ENCODE measurements around the gene MAML2. TPM values are rescaled to one million over a fixed set of nuclear protein-coding genes. Genes with fewer than 3 reads are reported as not detected.

MAML2 gene
- total and polyA plus RNA-seq, 2 of the 13 experiments (the other 11 are each of a cell fraction or from before 2014, with no cell fraction given) = 2.3 to 25.9 TPM

DNA sequence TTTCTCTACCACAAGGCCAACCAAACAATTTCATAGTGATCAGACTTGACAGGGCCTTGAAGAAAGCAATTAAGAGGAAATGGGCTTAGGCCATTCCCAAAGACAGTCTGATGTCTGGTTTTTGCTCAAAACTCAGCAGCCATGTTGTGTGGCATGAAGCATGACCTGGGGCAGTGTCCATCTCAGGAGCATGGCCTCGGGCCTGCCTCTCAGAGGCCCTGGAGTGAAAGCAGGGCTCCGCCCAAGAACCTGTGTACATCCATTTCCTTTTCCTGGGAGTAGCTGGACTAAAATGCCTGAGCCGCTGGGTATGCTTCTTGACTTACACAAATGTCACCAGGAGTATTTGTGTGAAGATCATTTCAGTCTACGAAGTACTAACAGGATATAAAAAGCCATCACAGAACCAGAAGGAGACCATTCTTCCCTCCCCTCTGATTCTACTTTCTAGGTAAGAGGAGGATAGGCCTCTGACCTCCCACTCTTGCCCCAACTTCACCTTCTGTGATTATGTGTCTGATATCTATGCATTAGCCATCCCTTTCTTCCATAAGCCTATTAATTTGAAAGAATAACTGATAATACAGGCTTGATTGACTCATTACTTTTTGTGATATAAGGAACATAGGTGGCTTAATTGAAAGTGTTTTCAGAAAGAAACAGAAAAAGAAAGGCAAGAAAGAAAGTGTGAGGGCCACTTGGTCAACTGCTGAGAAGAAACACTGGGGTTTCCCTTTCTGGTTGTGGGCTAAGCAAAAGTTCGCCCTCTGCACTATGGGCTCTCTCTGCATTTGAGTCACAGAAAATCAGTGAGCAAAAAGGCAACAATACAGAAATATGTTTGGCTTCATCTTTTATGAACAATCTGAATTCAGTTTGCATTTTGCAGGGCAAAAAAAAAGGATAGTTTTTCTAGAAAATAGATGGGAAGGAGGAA is 230.5 kb downstream of the MAML2 start (continued):
- no peak for TF ChIP-seq NFAT5 (CRISPR knock-in tag; IDR thresholded peaks at IDR 0.05)
- TF ChIP-seq NFATC3 (CRISPR knock-in tag; IDR thresholded peaks at IDR 0.05) = no peak

DNA sequence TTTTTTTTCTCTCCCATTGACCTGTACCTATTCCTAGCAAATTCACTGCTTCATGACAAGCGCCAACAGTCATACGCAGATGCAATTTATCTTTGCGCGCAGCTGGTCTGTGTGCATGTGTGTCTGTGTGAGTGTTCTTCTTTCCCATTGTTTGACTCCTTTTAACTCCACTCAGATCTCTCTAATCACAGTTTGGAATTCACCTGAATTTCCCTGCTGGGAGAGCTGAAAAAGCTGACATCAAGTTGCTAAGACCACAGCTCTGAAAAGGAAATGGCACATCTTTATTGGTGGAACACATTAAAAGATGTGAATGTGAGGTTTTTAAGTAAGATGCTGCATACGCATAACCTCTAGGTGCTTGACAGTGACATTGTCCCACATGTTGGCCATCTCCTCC is 231.7 kb downstream of the MAML2 start:
- in situ Hi-C loops (cut with HindIII; ENCODE audit: extremely low pct_ligation_motif_present, low pct_unique_long_range_greater_than_20kb) = no loop called here
- ATAC-seq (no peak), DNase-seq (ENCODE audit: low spot score) (no peak), FAIRE-seq (no peak)
- ChIA-PET POLR2A (no interaction called here), CTCF (ENCODE audit: low intra/inter-chr PET ratio, low total read pairs) (no interaction called here)
- no peaks in the 10 kb centered on the region for H4K20me1 ChIP-seq (ENCODE audit: insufficient read depth, low read length)
- no peak overlapping the region for H3K9ac ChIP-seq (ENCODE audit: insufficient read depth, low read depth, low read length)
- TF ChIP-seq KDM1A (CRISPR knock-in tag; IDR thresholded peaks at IDR 0.05) (no peak), NFRKB (IDR thresholded peaks at IDR 0.05) (no peak), MEF2D (CRISPR knock-in tag; IDR thresholded peaks at IDR 0.05) (no peak)
- H3K36me3 ChIP-seq (replicated peaks in 1 of 2; ENCODE audit: control insufficient read depth in 1 of 2, insufficient read depth in 2 of 2, low read length in 2 of 2) = peaks cover 3 to 7% of the 10 kb centered on the region in 2 experiments; a peak in 2 of 5 replicates
- BruUV-seq (replicated peaks) = no TSS peak
- no peak overlapping the region for H2AFZ ChIP-seq (ENCODE audit: low read length)
- intact Hi-C loops (cut with micrococcal nuclease; ENCODE audit: unreplicated experiment) = no loop called here
- H3K9me3 ChIP-seq (ENCODE audit: low read length) = no peaks in the 10 kb centered on the region
- H3K79me2 ChIP-seq (ENCODE audit: insufficient read depth, low read length) = no peaks in the 10 kb centered on the region
- H3K27ac ChIP-seq (ENCODE audit: extremely low read length, insufficient read depth, low read length) = no peak overlapping the region
- over 99% methylated on average over 5 of the region's 5 CpGs for WGBS (ENCODE audit: low lambda C conversion rate)
- H3K4me2 ChIP-seq (ENCODE audit: low read depth, low read length) = no peak overlapping the region
- peaks cover 83% of the 10 kb centered on the region for H3K4me1 ChIP-seq (ENCODE audit: insufficient read depth, low read length)
- H3K4me3 ChIP-seq (replicated peaks in 1 of 3; ENCODE audit: insufficient read depth in 1 of 3, low read depth in 2 of 3, low read length in 3 of 3) = no peak overlapping the region
- H3K27me3 ChIP-seq (ENCODE audit: control insufficient read depth in 1 of 2, insufficient read depth in 2 of 2, low read length in 2 of 2) = no peaks in the 10 kb centered on the region
